Measurements from ENCODE around the gene STAT1. TPM values are rescaled to one million over a fixed set of nuclear protein-coding genes. Genes with fewer than 3 reads are reported as not detected.

Gene STAT1
- total RNA-seq, 1 donor from 2014 or later, result 189 TPM

- DNase-seq (ENCODE audit: low read depth), result no peak
Observed at GRCh38 chr2:190981733-190982132, 32.2 kb downstream of the STAT1 start.

- no peak for DNase-seq (ENCODE audit: low read depth)
Observed at GRCh38 chr2:190981333-190981732, 32.6 kb downstream of the STAT1 start.

- DNase-seq (ENCODE audit: low read depth), result no peak
Observed at GRCh38 chr2:190980630-190981209, 33.3 kb downstream of the STAT1 start.

GRCh38 chr2:190979906-190980629, 33.9 kb downstream of the STAT1 start:
- peak; percentile 71 for DNase-seq (ENCODE audit: low read depth)

GRCh38 chr2:190978389-190979053, 35.5 kb downstream of the STAT1 start:
- no peak for DNase-seq (ENCODE audit: low read depth)

- no peak for DNase-seq (ENCODE audit: low read depth)
Observed at GRCh38 chr2:190977505-190977904, 36.5 kb downstream of the STAT1 start.

GRCh38 chr2:190976521-190976920, 37.5 kb downstream of the STAT1 start:
- no peak for DNase-seq (ENCODE audit: low read depth)

GRCh38 chr2:190974629-190975361, 39.2 kb downstream of the STAT1 start:
- DNase-seq (ENCODE audit: low read depth), result no peak

- no peak for DNase-seq (ENCODE audit: low read depth)
Observed at GRCh38 chr2:190973726-190974628, 40.0 kb downstream of the STAT1 start.

- DNase-seq (ENCODE audit: low read depth), result no peak
Observed at GRCh38 chr2:190973262-190973661, 40.7 kb downstream of the STAT1 start.

GRCh38 chr2:190972846-190973245, 41.1 kb downstream of the STAT1 start:
- no peak for DNase-seq (ENCODE audit: low read depth)

GRCh38 chr2:190972213-190972612, 41.8 kb downstream of the STAT1 start:
- DNase-seq (ENCODE audit: low read depth), result no peak

GRCh38 chr2:190970873-190971506, 43.0 kb downstream of the STAT1 start:
- no peak for DNase-seq (ENCODE audit: low read depth)

GRCh38 chr2:190970160-190970559, 43.8 kb downstream of the STAT1 start:
- DNase-seq (ENCODE audit: low read depth), result no peak

- DNase-seq (ENCODE audit: low read depth), result no peak
Observed at GRCh38 chr2:190968522-190968921, 45.4 kb downstream of the STAT1 start.

- no peak for DNase-seq (ENCODE audit: low read depth)
Observed at GRCh38 chr2:190965580-190966222, 48.3 kb downstream of the STAT1 start.

- no peak for DNase-seq (ENCODE audit: low read depth)
Observed at GRCh38 chr2:190964170-190964795, 49.7 kb downstream of the STAT1 start.

- no peak for DNase-seq (ENCODE audit: low read depth)
Observed at GRCh38 chr2:190963088-190963487, 50.9 kb downstream of the STAT1 start.

GRCh38 chr2:190961918-190962487, 52.0 kb downstream of the STAT1 start:
- DNase-seq (ENCODE audit: low read depth), result peak; percentile 77

Data from renal cortical epithelial cell (primary cell).